ENCODE results near the gene SYNE2. TPM values are rescaled to one million over a fixed set of nuclear protein-coding genes. Genes with fewer than 3 reads are reported as not detected.

SYNE2 gene
- total and polyA plus RNA-seq, 4 donors: 12.0 to 79.9 (median 19.5) TPM

DNA sequence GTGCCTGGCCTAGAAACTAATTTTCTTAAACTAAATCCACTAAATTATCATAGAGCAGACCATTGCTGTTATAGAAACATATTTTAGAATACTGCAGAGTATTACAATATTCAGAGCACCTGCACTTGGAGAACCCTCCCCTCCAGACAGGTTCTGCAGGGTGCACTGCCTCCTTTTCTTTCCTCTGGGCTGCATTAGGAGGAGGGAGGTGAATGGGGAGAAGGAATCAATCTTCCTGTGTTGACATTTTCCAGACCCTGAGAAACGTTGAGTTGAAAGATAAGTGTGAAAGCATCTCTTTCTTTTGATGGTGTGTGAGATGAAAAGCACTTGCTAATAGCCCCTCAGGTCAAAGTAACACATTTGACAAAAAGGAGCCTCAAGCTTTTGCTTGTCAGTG, 7.3 kb downstream of the SYNE2 start:
- WGBS: 33% methylated on average over 1 of the region's 1 CpG
- DNase-seq (ENCODE audit: low spot score): no peak
- Histone ChIP-seq H3K36me3 (ENCODE audit: control insufficient read depth in 4 of 4, insufficient read depth in 3 of 4, low read depth in 1 of 4, low read length in 3 of 4) (no peaks in the 10 kb centered on the region), H3K27ac (ENCODE audit: low read depth in 1 of 2, low read length in 2 of 2) (no peak overlapping the region), H3K27me3 (ENCODE audit: control insufficient read depth in 4 of 4, insufficient read depth in 4 of 4, low read length in 3 of 4) (no peaks in the 10 kb centered on the region), H3K9ac (ENCODE audit: low read depth in 1 of 2, low read length in 2 of 2) (no peak overlapping the region), H3K4me3 (ENCODE audit: low read depth in 1 of 3, low read length in 3 of 3) (no peak overlapping the region), H3K4me1 (ENCODE audit: control insufficient read depth in 4 of 4, insufficient read depth in 4 of 4, low read length in 3 of 4) (peaks cover 0 to 5% (median 4%) of the 10 kb centered on the region in 4 donors), H3K9me3 (ENCODE audit: control insufficient read depth in 4 of 4, low read length in 3 of 4) (no peaks in the 10 kb centered on the region)
- TF ChIP-seq HNF4A (conservative IDR thresholded peaks at IDR 0.05) (no peak), MAX (IDR thresholded peaks at IDR 0.05) (no peak), JUND (IDR thresholded peaks at IDR 0.05) (no peak), NR2F2 (IDR thresholded peaks at IDR 0.05) (no peak)
- TF ChIP-seq, protein P1, sequence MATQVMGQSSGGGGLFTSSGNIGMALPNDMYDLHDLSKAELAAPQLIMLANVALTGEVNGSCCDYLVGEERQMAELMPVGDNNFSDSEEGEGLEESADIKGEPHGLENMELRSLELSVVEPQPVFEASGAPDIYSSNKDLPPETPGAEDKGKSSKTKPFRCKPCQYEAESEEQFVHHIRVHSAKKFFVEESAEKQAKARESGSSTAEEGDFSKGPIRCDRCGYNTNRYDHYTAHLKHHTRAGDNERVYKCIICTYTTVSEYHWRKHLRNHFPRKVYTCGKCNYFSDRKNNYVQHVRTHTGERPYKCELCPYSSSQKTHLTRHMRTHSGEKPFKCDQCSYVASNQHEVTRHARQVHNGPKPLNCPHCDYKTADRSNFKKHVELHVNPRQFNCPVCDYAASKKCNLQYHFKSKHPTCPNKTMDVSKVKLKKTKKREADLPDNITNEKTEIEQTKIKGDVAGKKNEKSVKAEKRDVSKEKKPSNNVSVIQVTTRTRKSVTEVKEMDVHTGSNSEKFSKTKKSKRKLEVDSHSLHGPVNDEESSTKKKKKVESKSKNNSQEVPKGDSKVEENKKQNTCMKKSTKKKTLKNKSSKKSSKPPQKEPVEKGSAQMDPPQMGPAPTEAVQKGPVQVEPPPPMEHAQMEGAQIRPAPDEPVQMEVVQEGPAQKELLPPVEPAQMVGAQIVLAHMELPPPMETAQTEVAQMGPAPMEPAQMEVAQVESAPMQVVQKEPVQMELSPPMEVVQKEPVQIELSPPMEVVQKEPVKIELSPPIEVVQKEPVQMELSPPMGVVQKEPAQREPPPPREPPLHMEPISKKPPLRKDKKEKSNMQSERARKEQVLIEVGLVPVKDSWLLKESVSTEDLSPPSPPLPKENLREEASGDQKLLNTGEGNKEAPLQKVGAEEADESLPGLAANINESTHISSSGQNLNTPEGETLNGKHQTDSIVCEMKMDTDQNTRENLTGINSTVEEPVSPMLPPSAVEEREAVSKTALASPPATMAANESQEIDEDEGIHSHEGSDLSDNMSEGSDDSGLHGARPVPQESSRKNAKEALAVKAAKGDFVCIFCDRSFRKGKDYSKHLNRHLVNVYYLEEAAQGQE (IDR thresholded peaks at IDR 0.05): no peak

- Histone ChIP-seq H3K4me1 (ENCODE audit: control insufficient read depth in 4 of 4, insufficient read depth in 4 of 4, low read length in 3 of 4) (peaks cover 0 to 5% (median 4%) of the 10 kb centered on the region in 4 donors), H3K27me3 (ENCODE audit: control insufficient read depth in 4 of 4, insufficient read depth in 4 of 4, low read length in 3 of 4) (no peaks in the 10 kb centered on the region), H3K4me3 (ENCODE audit: low read depth in 1 of 3, low read length in 3 of 3) (no peak overlapping the region), H3K27ac (ENCODE audit: low read depth in 1 of 2, low read length in 2 of 2) (no peak overlapping the region), H3K36me3 (ENCODE audit: control insufficient read depth in 4 of 4, insufficient read depth in 3 of 4, low read depth in 1 of 4, low read length in 3 of 4) (no peaks in the 10 kb centered on the region), H3K9ac (ENCODE audit: low read depth in 1 of 2, low read length in 2 of 2) (no peak overlapping the region), H3K9me3 (ENCODE audit: control insufficient read depth in 4 of 4, low read length in 3 of 4) (no peaks in the 10 kb centered on the region)
- TF ChIP-seq EGR1 (IDR thresholded peaks at IDR 0.05; ENCODE audit: low read depth in 2 of 2) (no peak), ZBTB33 (IDR thresholded peaks at IDR 0.05) (no peak), HNF4A (conservative IDR thresholded peaks at IDR 0.05) (no peak), NR2F2 (IDR thresholded peaks at IDR 0.05) (no peak), ATF3 (IDR thresholded peaks at IDR 0.05) (no peak), YY1 (IDR thresholded peaks at IDR 0.05) (no peak), JUND (IDR thresholded peaks at IDR 0.05) (no peak), GABPA (IDR thresholded peaks at IDR 0.05 in 1 of 2, conservative IDR thresholded peaks at IDR 0.05 in 1 of 2) (no peak), FOXA2 (IDR thresholded peaks at IDR 0.05) (no peak), FOXA1 (IDR thresholded peaks at IDR 0.05) (no peak)
- TF ChIP-seq, protein P1 (IDR thresholded peaks at IDR 0.05): no peak
- DNase-seq (ENCODE audit: low spot score): no peak
- WGBS: 92% methylated on average over 8 of the region's 8 CpGs
Observed at GRCh38 chr14:63862163-63862562, 9.4 kb downstream of the SYNE2 start.

All from liver (tissue), 9 donors.